GM19397 (cell line): ENCODE data around the gene GCAT.
"Not testable (repeated sequence)": the region's sequence is repeated elsewhere in the genome, so short reads cannot be mapped to it uniquely, and the experiment has no call there.

Experiments
- ATAC-seq: cut with Tn5 transposase; IDR thresholded peaks from one replicate; pipeline ENCODE4 v1.9.1; 2021; ENCODE audit warnings: mild to moderate bottlenecking, moderate library complexity; ENCODE audit not compliant: unreplicated experiment

GCAT gene

DNA sequence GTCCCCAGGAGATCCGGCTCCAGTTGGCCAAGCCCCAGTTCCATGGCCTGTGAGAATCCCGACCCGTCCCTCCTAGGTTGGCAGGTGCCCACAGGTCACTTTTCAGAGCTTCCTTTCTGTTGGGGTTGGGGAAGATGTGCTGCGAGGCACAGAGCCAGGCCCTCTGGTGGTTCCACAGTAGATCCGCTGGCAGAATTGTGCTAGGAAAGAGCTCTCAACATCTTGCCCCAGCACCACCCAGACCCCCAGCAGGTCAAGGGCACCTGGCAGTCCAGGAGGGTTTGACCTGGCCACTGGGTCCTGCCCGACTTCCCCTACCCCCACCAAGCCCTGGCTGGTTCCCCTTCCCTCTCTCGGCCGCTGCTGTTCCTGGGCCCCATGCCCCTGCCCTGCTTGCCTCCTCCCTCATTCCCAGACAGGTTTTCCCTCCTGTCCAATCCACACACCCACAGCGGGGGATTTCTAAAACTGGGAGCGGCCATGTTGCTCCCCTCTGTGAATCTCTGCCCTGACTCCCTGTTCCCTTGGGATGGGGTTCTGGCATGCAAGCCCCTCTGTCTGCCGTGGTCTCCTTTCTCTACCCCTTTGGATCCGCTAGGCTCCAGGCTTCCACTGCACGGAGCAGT lies 26.2 kb upstream of the GCAT start:
- no peak for ATAC-seq

DNA sequence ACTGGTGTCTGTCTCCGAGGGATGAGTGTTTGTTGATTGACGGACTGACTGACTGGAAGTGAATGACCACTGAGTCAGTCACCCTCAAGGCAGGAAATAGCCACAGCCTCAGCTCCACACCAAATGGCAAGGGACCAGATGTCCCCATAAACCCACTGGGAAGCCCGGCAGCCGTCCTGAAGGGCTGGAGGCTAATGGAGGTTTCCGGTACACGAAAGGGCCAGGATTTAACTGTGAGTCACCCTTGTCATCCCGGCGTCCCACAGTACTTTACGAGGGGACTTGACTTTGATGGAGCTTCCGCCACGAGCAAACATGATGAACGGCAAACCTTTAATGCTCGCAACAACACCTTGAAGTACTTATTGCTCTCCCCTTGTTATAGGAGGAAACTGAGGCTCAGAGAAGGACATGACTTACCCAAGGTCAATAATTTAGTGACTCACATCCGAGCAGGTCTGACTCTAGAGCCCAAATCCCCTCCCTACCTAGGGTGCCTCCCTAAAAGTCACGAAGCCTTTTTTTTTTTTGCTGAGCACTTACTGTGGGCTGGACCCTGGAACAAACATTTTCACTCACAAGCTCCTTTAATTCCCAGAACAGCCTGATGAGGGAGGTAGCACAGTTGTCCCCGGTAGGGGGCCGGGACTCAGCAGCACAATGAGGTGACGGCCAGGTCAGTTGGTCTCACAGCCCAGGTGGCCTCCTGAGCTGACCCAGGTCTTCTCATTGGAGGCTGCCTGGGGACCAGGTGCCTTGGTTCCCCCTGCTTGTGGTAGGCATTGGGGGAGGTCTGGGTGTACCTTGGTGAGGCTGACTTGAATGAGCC lies 25.2 kb upstream of the GCAT start:
- no peak for ATAC-seq

DNA sequence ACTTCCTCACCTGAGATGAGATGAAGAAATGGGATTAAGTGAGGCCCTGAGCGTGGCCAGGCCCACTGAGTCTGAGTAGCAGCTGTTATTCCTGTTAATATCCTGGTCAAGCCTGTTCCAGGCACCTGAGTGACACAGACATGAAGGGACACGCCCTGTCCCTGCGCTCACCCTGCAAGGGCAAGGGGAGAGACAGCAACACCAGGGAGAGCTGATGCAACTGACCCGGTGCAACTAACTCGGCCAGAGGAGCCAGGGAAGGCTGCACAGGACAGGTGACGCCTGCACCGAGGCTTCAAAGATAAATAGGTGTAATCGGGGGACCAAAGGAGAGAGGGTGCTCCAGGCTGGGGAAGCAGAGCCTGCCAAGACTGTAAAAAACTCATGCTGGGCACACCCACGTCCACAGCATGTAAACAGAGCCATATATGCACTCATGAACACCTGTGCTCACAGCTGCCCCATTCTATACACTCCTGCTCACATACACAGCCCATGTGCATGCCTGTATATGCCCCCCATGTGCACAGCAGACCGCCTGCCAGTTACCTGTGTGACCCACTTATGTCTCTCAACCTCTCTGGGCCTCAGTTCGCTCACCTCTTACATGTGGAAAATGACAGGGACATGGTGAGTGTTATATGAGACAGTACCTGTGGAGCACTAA lies 22.8 kb upstream of the GCAT start:
- ATAC-seq, result no peak

DNA sequence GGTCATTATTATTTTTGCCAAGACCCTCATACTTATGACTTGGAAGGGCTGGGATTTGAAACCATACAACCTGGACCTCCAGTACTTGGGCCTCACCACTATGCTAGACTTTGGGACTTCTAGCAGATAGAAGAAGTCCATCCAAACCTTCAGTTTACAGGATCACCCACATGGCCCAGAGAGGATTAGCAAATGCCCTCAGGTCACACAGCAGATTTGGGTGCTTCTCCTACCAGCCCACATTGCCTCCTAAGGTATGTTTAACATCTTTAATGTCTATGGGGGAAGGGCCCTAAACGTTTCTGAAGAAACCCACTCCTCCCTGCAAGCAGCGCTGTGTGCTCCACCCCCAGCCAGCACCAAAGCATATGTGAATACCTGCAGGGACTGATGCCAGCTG lies 17.5 kb upstream of the GCAT start:
- no peak for ATAC-seq

DNA sequence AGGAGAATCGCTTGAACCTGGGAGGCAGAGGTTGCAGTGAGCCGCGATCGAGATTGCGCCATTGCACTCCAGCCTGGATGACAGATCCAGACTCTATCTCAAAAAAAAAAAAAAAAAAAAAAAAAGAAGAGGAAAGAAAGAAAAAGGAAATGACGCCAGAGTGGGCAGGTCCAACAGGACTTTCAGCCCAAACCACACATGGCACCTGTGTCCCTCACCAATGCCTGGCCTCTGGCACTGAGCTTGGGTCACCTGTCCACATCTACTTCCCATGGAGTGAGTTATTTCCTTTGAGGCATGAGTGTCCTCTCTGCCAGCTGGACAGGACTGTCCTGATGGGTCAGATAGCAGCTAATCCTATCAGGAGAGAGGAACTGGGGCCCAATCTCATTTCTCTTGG lies 15.2 kb upstream of the GCAT start:
- ATAC-seq, result no peak

DNA sequence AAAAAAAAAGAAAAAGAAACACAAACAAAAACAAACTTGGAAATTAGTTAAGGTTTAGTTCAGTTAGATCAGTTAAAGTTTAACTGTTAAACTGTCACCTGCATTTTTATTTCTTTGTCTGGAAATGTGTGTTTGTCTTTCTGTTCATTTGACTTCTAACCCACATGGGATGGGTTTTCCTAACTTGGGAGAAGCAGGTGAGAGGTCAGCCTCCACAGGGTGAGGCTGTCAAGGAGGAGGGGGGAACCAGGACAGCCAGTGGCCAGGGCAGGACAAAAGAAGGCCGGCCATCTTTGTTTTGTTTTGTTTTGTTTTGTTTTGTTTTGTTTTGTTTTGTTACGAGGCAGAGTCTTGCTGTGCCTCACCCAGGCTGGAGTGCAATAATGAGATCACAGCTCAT lies 13.4 kb upstream of the GCAT start:
- ATAC-seq, result no peak

DNA sequence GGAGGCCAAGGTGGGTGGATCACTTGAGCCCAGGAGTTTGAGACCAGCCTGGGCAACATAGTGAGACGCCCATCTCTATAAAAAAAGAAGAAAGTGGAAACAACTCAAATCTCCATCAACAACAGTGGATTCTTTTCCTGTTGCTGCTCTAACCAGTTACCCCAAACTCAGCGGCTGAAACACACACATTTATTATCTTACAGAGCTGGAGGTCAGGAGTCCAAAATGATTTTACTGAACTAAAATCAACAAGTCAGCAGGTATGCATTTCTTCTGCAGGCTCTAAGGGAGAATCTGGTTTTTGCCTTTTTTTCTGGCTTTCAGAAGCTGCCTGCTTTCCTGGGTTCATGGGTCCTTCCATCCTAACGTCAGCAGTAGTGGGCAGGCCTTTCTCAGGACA lies 11.7 kb upstream of the GCAT start:
- no peak for ATAC-seq

DNA sequence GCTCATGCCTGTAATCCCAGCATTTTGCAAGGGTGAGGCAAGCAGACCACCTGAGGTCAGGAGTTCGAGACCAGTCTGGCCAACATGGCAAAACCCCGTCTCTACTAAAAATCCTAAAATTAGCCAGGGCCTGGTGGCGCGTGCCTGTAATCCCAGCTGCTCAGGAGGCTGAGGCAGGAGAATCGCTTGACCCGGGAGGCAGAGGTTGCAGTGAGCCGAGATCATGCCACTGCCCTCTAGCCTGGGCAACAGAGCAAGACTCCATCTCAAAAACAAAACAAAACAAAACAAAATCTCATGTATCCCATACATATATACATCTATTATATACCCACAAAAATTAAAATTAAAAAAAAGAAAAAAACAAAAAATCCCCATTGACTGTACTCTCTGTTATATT lies 10.5 kb upstream of the GCAT start:
- not testable (repeated sequence) for ATAC-seq

DNA sequence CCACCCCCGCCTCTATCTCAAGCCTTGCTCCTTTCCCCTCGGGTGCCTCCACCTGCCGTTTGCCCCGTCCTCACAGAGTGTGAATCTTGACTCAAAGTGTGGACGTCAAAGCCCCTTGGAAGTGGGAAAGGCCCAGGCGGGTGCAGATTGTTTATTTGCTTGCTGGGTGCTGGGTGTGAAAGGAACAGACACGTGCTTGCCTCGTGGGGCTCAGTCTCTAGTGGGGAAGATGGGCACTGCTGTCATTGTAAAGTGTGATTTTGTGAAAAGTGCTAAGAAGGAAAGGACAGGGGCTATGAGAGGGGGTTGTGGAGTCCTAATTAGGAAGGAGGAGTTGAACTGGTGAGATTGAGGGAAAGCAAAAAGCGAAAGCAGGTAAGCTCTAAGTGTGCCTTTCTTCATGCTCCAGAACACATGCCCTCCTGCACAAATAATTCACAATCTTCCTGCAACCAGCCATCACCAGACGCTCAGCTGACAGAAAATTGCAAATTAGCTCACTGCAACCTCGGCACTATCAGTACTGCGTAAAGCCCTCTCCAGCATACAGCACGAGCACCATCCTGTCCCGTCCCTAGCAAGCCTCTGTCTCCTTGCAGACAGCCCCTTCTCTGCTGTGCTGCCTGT lies 9.7 kb upstream of the GCAT start:
- ATAC-seq, result no peak

DNA sequence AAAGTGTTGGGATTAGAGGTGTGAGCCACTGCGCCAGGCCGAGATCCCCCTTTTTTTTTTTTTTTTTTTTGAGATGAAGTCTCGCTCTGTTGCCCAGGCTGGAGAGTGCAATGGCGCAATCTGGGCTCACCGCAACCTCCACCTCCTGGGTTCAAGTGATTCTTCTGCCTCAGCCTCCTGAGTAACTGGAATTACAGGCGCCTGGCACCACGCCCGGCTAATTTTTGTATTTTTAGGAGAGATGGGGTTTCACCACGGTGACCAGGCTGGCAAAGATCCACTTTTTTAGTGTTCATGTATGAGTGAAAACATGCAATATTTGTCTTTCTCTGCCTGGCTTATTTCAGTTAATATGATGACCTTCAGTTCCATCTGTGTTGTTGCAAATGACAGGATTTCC lies 7.8 kb upstream of the GCAT start:
- not testable (repeated sequence) for ATAC-seq

DNA sequence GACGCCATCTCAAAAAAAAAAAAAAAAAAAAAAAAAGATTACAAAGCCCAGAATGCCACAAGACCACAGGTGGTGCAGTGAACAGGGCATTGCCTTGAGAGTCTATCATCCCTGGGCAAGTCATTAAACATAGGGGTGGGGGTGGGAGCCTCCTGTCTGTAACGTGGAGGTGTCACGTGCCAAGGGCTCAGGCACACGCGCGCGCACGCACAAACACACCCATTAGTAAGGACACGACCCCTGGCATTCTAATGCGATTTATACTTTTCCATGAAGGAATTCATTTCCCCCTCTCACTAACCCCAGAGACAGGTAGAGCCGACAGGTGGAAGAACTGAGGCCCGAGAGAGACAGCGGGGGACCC lies 5.8 kb upstream of the GCAT start:
- no peak for ATAC-seq

DNA sequence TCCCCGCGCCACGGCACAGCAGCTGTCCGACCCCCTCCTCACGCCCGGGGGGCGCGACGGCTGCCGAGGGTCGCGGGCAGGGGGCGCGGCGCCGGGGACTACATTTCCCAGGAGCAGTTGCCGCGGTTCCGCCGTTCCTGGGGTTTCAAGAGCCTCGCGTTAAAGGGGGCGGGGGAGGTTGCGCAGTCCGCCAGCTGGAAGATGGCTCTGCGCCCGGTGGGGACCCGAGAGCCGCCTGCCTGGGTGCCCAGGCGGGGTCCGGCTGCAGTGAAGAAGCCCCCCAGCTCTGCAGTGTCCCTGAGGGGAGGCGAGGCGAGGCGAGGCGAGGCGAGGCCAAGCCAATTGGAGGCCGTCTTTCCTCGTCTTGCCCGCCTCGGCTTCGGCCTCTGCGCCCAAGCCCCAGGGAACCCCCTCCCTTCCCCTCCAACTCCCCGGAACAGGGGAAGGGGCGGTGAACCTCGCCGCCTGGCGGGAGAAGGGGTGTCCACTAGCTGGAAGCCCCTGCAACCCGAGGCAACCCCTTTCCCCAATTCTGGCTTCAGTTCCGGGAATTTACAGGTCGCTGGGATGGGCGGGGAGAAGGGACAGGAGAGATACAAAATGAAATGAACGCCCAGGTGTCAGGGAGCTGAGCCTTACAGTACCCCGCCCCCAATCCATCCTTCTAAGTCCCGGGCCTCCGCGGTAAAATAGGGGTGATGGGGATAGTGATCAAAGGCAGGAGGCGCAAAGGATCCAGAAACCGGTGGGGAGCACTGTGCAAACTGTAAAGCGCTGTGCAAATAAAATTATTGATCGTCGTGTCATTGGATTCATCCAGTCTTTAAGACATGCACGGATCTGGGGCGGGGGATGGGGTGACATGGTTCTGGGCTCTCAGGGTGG lies 5.2 kb upstream of the GCAT start:
- no peak for ATAC-seq

DNA sequence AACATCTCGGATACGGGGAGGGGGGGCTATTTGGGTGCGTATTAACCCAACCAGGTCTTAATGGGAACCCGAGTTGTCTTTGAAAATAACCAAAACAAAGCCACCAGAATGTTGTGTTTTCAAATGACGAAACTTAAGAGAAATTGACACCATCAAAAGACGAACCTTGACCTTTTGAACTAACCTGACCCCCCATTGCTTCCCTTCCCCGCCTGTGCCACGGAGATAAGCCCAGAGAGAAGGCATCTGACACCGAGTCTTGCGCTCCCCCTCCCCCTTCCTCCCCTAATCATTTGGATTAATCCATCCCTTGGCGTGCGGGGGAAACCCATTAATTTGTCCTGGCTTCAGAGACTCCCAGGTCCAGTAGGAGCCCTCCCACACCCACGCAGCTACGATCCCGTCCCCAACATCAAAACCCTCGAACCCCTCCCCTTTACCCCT lies 4.5 kb upstream of the GCAT start:
- ATAC-seq, result no peak

DNA sequence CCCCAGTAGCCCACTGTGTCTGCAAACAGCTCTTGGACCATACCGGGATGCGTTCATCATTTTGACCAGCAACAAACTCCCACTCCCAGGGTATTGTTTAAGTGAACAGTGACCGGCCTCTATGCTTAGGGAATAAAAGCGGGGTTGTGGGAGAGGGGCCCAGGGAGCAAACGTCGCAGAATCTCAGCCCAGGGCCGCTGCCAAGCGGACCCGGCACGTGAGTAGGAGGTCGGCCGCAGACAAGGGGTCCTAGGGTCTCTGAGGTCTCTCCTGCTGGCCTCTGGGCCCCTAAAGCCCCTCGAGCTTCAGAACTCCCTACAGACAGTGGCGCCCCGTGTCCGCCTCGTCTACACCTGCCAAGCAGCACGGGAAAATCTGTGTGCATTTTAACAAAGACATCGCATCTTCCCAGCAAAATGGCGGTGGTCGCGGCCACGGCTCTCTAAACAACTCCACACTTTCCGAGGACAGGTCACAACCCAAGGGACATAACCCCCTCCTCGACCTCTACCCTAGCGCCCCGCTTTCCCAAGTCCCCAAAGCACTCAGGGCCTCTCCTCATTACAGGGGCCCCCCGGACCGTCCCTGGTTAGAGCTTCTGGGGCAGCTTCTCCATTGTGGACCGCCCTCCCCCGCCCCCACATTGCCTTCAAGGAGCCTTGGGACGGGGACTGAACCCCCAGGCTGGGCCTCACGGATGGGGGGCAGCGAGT lies 3.9 kb upstream of the GCAT start:
- ATAC-seq, result no peak

DNA sequence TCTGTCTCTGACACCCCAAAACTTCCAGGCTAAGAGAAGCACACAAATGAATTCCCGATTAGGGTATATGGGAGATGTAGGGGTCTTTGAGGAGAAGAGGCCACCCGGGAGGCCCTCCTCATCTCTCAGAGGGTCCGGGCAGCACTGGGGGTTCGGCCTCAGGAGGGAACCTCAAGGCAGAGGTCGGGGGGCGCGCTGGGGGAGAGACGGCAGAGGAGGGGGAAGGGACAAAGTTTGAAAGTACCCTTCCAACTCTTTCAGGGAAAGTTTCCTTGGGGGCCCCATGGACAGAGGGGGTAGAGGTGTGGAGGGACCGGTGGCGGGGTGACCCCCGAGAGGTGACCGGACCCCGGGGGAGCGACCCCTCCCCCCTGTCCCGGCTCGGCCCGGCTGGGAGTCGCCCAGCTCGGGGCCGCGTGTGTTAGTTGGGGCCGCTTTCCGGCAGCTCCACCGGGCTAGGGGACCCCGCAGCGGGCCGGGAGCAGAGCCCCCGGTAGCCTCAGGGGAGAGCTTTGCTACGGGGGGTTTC lies 3.3 kb upstream of the GCAT start:
- no peak for ATAC-seq

DNA sequence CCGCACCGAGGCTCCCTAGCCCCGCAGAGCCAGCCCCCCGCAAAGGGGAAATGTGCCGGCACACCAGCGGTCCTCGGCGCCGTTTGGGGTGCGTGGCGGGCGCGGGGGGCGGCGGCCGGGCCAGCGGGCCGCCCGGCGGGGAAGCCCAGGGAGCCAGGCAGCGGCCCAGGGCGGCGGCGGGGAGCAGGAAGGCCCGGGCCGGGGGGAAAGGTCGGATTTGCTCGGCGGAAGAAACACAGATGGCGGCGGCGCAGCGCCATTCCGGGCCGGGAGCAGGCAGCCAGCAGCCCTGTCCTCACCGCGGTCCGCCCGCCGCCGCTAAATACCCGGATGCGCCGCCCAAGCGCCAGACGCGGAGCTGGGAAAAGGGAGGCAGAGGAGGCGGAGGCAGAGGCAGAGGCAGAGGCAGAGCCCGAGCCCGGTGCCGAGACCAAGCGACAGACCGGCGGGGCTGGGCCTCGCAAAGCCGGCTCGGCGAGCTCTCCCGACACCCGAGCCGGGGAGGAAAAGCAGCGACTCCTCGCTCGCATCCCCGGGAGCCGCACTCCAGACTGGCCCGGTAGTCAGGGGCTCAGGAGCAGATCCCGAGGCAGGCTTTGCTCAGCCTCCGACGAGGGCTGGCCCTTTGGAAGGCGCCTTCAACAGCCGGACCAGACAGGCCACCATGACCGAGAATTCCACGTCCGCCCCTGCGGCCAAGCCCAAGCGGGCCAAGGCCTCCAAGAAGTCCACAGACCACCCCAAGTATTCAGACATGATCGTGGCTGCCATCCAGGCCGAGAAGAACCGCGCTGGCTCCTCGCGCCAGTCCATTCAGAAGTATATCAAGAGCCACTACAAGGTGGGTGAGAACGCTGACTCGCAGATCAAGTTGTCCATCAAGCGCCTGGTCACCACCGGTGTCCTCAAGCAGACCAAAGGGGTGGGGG lies 2.6 kb upstream of the GCAT start:
- no peak for ATAC-seq

DNA sequence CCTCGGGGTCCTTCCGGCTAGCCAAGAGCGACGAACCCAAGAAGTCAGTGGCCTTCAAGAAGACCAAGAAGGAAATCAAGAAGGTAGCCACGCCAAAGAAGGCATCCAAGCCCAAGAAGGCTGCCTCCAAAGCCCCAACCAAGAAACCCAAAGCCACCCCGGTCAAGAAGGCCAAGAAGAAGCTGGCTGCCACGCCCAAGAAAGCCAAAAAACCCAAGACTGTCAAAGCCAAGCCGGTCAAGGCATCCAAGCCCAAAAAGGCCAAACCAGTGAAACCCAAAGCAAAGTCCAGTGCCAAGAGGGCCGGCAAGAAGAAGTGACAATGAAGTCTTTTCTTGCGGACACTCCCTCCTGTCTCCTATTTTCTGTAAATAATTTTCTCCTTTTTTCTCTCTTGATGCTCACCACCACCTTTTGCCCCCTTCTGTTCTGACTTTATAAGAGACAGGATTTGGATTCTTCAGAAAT lies 1.9 kb upstream of the GCAT start:
- ATAC-seq, result no peak
